Right cardiac atrium (tissue), 5 donors: Measurements from ENCODE around the gene VANGL1. TPM values are rescaled to one million over a fixed set of nuclear protein-coding genes. Genes with fewer than 3 reads are reported as not detected.
A peak's percentile ranks its signal among the peaks of the same experiment; 100 is the strongest.

ENCODE experiments used
- ATAC-seq, 2 donors: fragments of 200-7000 bp; cut with Tn5 transposase; one replicate each; pipeline versions ENCODE4 v1.8.0 to v1.9.1; 2020; ENCODE audit warnings: moderate library complexity in 2 of 2, mild to moderate bottlenecking in 1 of 2
- DNase-seq, 3 donors: peaks; one replicate each; pipeline ENCODE4 v3.0.0-alpha.2; 2020
- H3K27ac ChIP-seq: one replicate; pipeline ENCODE4 v1.5.1; 2013; ENCODE audit warnings: mild to moderate bottlenecking, low read length, control low read depth, moderate library complexity
- H3K27me3 ChIP-seq: one replicate; pipeline ENCODE4 v1.6.1; 2013; ENCODE audit not compliant: control insufficient read depth, insufficient read depth
- H3K4me1 ChIP-seq: one replicate; pipeline ENCODE4 v1.6.1; 2013; ENCODE audit warnings: low read length; ENCODE audit not compliant: control insufficient read depth, insufficient read depth
- H3K4me3 ChIP-seq: one replicate; pipeline ENCODE4 v1.5.1; 2013; ENCODE audit warnings: low read length, control low read depth
- H3K9me3 ChIP-seq: one replicate; pipeline ENCODE4 v1.6.1; 2013; ENCODE audit warnings: low read length; ENCODE audit not compliant: control insufficient read depth
- WGBS: extraction: QIAGEN DNeasy Blood & Tissue Kit; methylation state at CpG from one replicate; pipeline ENCODE4 v1.1.7; 2013; 5-methylcytosine and 5-hydroxymethylcytosine counted together
- intact Hi-C, 4 donors: fragments of 100-400 bp; cut with DNase I; formaldehyde crosslinking; loops; one replicate each; pipeline versions ENCODE4 v1.11.0 to v1.14.0; 2022 to 2023
- polyA plus RNA-seq: library from polyadenylated mRNA; stranded (reverse); fragments of 200-250 nt; gene quantifications from one replicate; pipeline ENCODE4 v1.2.3, GENCODE V29; 2013
- total RNA-seq, 4 donors: library from RNA; stranded (reverse); fragmentation: NEBNext Ultra II Directional; extraction: Animal tissue kit (Norgen Biotek cat#: 25700); gene quantifications; one replicate each; pipeline ENCODE4 v1.2.1, GENCODE V29; 2021
- donor health status: healthy with polysubstance abuse.
- donor health status: DM: no; HTN: yes; CAD: no.
- donor health status: DM: no; HTN: no; CAD: no.
- donor health status: DM: no; HTN: yes; CAD: no; lungs with severe emphysema.
- donor health status: DM: yes; HTN: yes; CAD: no.

The VANGL1 gene
- total and polyA plus RNA-seq, 5 donors = 2.2 to 7.5 (median 6.3) TPM

GRCh38 chr1:115679141-115679611 is 37.4 kb downstream of the VANGL1 start:
- no peaks in the 10 kb centered on the region for H3K9me3 ChIP-seq
- intact Hi-C loops = no loop called here
- peak overlapping the region; percentile 14 for H3K27ac ChIP-seq
- WGBS = 53% methylated on average over 8 of the region's 8 CpGs
- peaks cover 5% of the 10 kb centered on the region for H3K4me1 ChIP-seq
- H3K27me3 ChIP-seq = no peaks in the 10 kb centered on the region
- DNase-seq (peak; percentile 56 to 77 (median 72)), ATAC-seq (peak; percentile 83 to 84)
- no peak overlapping the region for H3K4me3 ChIP-seq

- Histone ChIP-seq H3K4me3 (no peak overlapping the region), H3K9me3 (no peaks in the 10 kb centered on the region), H3K4me1 (peaks cover 5% of the 10 kb centered on the region), H3K27me3 (no peaks in the 10 kb centered on the region), H3K27ac (peak overlapping the region; percentile 79)
- ATAC-seq (peak; percentile 48 to 67), DNase-seq (no peak)
- intact Hi-C loops = no loop called here
- WGBS = 72% methylated on average over 5 of the region's 5 CpGs
These were observed 39.0 kb downstream of the VANGL1 start for GRCh38 chr1:115680730-115681111.

- intact Hi-C loops = no loop called here
- Histone ChIP-seq H3K4me1 (peaks cover 3% of the 10 kb centered on the region), H3K9me3 (no peaks in the 10 kb centered on the region), H3K27me3 (no peaks in the 10 kb centered on the region), H3K27ac (no peak overlapping the region), H3K4me3 (no peak overlapping the region)
- no peak for DNase-seq
- 96% methylated on average over 4 of the region's 4 CpGs for WGBS
- no peak for ATAC-seq
These were observed 41.0 kb downstream of the VANGL1 start for GRCh38 chr1:115682792-115683191.

GRCh38 chr1:115685029-115685705 is 43.4 kb downstream of the VANGL1 start:
- intact Hi-C loops = no loop called here
- no peak overlapping the region for H3K27ac ChIP-seq
- ATAC-seq (peak in 1 of 2 donors; percentile 27), DNase-seq (no peak)
- H3K4me3 ChIP-seq = no peak overlapping the region
- 93% methylated on average over 14 of the region's 14 CpGs for WGBS
- H3K9me3 ChIP-seq = no peaks in the 10 kb centered on the region
- no peaks in the 10 kb centered on the region for H3K27me3 ChIP-seq
- no peaks in the 10 kb centered on the region for H3K4me1 ChIP-seq

GRCh38 chr1:115687744-115688143 is 46.0 kb downstream of the VANGL1 start:
- 91% methylated on average over 3 of the region's 3 CpGs for WGBS
- Histone ChIP-seq H3K27me3 (no peaks in the 10 kb centered on the region), H3K4me1 (peaks cover 2% of the 10 kb centered on the region), H3K9me3 (no peaks in the 10 kb centered on the region), H3K4me3 (no peak overlapping the region), H3K27ac (no peak overlapping the region)
- DNase-seq (no peak), ATAC-seq (no peak)
- intact Hi-C loops = no loop called here

- H3K27me3 ChIP-seq = no peaks in the 10 kb centered on the region
- DNase-seq (no peak), ATAC-seq (no peak)
- intact Hi-C loops = no loop called here
- WGBS = 92% methylated on average over 8 of the region's 8 CpGs
- no peak overlapping the region for H3K4me3 ChIP-seq
- H3K27ac ChIP-seq = no peak overlapping the region
- no peaks in the 10 kb centered on the region for H3K9me3 ChIP-seq
- H3K4me1 ChIP-seq = peaks cover 2% of the 10 kb centered on the region
These were observed 49.2 kb downstream of the VANGL1 start for GRCh38 chr1:115690972-115691371.

- Histone ChIP-seq H3K4me1 (peaks cover 2% of the 10 kb centered on the region), H3K4me3 (no peak overlapping the region), H3K9me3 (no peaks in the 10 kb centered on the region), H3K27ac (no peak overlapping the region), H3K27me3 (no peaks in the 10 kb centered on the region)
- intact Hi-C loops = no loop called here
- DNase-seq (no peak), ATAC-seq (peak; percentile 36 to 67)
- WGBS = 76% methylated on average over 4 of the region's 4 CpGs
These were observed 50.5 kb downstream of the VANGL1 start for GRCh38 chr1:115692224-115692623.

GRCh38 chr1:115694805-115695204 is 53.0 kb downstream of the VANGL1 start:
- Histone ChIP-seq H3K9me3 (no peaks in the 10 kb centered on the region), H3K4me1 (peaks cover 2% of the 10 kb centered on the region), H3K27ac (no peak overlapping the region), H3K27me3 (no peaks in the 10 kb centered on the region), H3K4me3 (no peak overlapping the region)
- 90% methylated on average over 3 of the region's 3 CpGs for WGBS
- intact Hi-C loops = no loop called here
- ATAC-seq = no peak
- no peak for DNase-seq

GRCh38 chr1:115697619-115698018 is 55.8 kb downstream of the VANGL1 start:
- DNase-seq = no peak
- peaks cover 1% of the 10 kb centered on the region for H3K4me1 ChIP-seq
- H3K27ac ChIP-seq = no peak overlapping the region
- H3K9me3 ChIP-seq = no peaks in the 10 kb centered on the region
- no peak for ATAC-seq
- 91% methylated on average over 1 of the region's 1 CpG for WGBS
- intact Hi-C loops = no loop called here
- no peak overlapping the region for H3K4me3 ChIP-seq
- no peaks in the 10 kb centered on the region for H3K27me3 ChIP-seq

GRCh38 chr1:115701090-115701489 is 59.3 kb downstream of the VANGL1 start:
- H3K27me3 ChIP-seq = no peaks in the 10 kb centered on the region
- intact Hi-C loops = loop anchor here in 2 of 4 donors (10.0 kb wide), 2 partner anchors 56 to 86 kb away; partner anchors contain the start of gene VANGL1 (in 1 of the 2)
- H3K4me1 ChIP-seq = peaks cover 6% of the 10 kb centered on the region
- H3K9me3 ChIP-seq = no peaks in the 10 kb centered on the region
- ATAC-seq (no peak), DNase-seq (no peak)
- WGBS = 85% methylated on average over 3 of the region's 3 CpGs
- no peak overlapping the region for H3K27ac ChIP-seq
- no peak overlapping the region for H3K4me3 ChIP-seq

GRCh38 chr1:115702959-115703358 is 61.2 kb downstream of the VANGL1 start:
- H3K4me1 ChIP-seq = peaks cover 12% of the 10 kb centered on the region
- H3K9me3 ChIP-seq = no peaks in the 10 kb centered on the region
- DNase-seq = no peak
- peak overlapping the region; percentile 79 for H3K27ac ChIP-seq
- H3K4me3 ChIP-seq = no peak overlapping the region
- intact Hi-C loops = loop anchor here in 2 of 4 donors (10.0 kb wide), 2 partner anchors 58 to 88 kb away; partner anchors contain the start of gene VANGL1 (in 1 of the 2)
- no peak for ATAC-seq
- H3K27me3 ChIP-seq = no peaks in the 10 kb centered on the region
- WGBS = 39% methylated on average over 3 of the region's 3 CpGs
